ENCODE results near the gene CCNB1IP1.
"Not testable (repeated sequence)": the region's sequence is repeated elsewhere in the genome, so short reads cannot be mapped to it uniquely, and the experiment has no call there.

CCNB1IP1 gene

DNA sequence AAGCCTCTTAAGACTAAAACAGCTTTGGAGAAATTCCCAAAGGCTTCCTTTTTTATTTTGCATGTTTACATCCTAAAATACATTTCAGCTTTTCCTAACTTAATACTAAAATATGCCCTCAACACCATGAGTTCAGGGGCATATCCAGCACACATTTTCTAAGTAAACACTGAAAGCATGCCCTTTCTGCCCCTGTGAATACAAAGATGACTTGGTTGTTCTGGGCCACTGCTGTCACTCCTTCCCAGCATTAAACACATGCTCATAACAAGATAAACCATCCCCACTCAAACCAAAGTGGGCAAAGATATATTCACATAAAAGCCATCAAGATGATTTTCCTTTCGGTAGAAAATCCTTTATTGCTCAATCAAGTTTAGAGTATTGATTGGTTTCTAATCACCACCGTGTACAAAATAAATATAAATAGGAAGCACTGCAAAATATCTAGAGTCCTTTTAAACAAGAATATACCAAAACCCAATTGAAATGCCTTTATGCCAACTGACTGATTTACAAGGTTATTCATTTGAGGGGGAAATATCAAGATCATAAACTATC is 1.9 kb downstream of the CCNB1IP1 start:
- no peak for DNase-seq

DNA sequence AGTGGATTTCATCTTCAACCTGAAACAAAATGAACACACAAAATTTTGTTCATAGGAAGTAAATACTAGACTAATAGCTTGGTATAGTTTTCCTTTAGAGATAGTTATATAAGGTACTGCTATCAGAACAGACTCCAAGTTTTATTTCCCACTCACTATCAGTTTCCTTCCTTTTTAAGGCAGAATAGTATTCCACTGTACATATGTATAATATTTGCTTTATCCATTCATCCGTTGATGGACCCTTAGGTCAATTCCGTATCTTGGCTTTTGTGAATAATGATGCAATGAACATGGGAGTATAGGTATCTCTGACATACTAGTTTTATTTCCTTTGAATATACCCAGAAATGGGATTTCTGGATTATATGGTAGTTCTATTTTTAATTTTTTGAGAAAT is 3.7 kb downstream of the CCNB1IP1 start:
- DNase-seq = no peak

DNA sequence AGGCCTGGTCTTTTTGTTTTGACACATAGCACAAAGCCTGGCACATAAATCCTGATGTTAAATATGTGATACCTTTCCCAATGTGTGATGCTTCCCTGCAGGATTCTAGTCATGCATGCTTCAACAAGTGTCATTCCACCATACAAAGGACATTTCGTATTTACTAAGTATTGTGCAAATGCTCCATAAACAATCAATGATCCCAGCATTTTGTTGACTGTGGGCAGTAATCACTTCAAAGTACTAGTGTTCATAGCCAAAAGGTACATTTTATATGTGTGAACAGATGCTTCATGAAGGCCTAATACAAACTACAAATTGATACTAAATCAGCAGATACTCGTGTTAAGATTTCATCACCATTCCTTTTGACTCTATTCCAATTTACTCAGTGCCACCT is 4.4 kb downstream of the CCNB1IP1 start:
- DNase-seq = no peak

DNA sequence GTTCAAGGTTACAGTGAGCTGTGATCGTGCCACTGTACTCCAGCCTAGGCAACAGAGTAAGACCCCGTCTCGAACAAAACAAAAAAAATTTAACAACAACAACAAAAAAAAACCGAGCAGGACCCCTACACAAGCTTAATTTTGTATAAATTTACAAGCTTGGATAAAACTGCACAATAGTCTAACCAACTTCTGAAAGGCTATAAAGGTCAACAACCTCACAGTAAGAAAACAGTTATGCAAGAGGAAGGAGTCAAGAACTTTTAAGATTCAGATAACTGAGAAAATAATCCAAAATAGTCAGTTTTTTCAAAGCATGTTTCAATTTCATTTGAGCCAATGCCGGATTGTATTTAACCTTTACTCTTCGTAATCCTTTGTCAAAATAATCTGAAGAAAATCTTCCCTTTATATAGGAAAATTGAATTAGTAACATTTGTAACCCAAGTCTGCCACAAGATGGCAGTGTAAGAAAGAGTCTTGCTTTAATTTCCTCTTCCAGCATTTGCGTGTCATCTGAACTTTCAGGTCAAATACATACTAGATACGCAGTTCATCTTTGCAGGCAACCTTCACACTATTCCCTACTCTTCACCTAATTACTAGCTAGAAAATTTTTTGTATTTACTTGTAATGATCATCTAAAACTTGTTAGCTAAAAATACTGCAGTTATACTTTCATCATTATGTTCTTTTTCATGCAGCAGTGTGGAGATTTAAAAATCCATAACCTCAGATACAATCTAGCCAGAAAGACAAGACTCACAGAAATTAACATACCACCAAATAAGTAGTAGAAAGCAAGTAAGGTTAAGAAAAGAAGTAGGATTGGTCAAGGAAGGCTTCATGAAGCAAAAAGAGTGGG is 5.8 kb downstream of the CCNB1IP1 start:
- DNase-seq = peak; percentile 63

DNA sequence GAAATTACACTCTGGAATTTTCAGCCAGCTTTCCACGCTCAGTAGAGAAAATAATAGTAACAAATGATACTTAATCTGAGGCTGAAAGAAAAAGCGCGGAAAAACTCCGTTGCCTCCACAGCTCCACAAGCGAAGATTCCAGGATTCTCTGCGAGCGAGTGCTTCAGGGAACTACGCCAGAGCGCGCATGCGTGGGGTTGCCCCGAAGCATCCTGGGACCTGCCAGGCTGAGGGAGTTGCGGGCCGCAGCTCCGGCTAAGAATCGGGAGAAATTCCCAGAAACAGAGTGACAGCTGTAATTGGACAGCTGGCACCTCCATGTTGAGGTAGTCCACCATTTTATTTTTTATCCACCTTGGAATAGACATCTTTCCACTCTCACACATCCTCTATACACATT is 15.4 kb downstream of the CCNB1IP1 start:
- DNase-seq = no peak

DNA sequence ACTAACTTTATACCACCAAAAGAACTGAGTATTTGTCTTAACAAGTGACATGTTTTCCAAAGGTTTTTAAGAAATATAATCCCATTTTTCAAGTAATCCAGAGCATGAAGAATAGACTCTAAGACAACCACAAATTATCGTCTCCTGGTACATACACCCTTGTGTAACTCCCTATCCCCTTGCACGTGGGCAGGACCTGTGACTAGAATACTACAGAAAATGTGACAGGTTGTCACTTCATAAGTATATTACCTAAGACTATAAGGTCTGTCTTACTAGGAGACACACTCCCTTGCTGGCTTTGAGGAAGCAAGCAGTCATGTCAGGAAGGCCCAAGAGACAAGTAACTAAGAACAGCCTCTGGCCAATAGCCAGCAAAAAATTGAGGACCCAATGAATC is 19.1 kb downstream of the CCNB1IP1 start:
- no peak for DNase-seq

DNA sequence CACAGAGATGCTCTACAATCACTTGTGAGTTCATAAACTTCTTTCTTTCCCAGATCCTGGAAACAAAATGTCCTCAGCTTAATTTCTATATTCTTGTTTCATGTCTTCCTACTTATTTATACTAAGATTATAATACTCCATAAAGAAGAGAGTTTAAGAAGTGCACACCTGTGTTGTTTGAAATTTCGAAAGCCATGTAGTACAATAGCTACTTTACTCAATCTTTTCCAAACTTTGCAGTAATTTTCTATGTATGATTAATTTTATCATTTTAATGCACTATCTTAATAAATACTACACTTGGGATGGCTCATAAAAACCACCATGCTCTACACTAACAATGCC is 27.0 kb downstream of the CCNB1IP1 start:
- no peak for DNase-seq

DNA sequence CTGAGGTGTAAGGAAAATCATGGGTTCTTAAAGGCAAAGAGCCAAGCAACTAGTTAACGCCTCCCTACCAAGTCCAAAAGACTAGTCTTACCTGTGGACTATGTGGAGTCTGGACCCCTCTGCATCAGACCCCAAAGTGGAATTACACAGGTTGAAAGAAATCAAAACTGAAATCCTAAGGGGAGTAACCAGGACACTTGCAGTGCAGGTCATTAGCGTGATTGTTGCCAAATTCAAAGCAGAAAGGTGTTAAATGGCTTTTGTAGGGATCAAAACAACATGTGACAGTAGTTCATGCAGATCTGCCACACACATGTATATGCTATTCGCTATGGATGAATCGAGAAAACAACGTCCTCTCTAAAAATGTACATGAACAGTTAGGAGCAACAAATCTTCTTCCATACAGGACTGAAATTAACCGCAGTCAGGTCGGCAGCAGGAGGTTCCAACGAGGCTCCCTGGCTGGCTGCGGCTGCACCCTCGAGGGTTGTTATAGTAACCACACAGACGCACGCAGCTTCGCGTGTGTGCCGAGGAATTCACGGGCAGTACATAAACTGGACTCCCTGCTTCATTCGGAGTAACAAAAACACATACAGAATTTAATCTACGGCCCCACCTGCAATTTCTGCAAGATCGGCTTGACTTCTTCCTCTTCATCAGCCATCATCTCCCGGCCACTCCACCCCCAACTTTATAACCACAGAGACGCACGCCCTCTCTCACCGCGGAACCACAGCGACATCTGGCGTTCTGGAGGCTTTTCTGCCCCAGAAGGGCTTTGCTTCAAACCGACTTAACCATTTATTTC is 27.6 kb downstream of the CCNB1IP1 start, which contains the start of gene TTC5:
Gene TTC5 (minus strand): TSS at position 687 of the 814 bp plus-strand sequence. CDS start 14 bp downstream, at position 673.
- DNase-seq = peak; percentile 85

DNA sequence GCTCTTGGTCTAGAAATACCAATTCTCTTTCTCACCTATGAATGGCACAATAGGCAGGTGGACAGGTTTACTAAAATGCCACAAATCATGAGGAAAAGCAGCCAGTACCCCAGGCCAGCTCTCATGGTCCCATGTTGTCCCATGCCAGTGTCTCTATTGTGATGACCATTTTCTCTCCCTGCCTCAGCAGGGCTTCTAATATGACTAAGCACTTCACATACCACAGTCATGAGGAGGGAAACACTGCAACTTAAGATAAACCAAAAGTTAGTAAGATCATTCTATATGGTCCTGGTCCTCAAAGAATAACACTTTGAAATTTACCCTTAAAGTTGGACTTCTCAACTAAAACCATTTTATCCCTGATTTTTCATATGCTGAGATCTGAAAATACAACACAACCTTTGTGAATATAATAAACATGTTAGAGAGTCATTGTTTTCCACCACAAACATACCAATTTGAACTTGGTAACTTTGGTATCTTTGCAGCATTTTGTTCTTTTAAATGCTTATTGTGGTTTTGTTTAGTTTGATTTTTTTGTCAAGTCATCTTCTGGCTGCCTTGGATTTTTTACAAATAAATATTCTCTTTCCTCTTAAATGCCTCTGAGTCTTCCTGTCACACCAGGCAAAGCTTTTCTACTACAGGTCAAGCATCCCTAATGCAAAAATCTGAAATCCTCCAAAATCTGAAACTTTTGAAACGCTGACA is 30.9 kb downstream of the CCNB1IP1 start:
- DNase-seq = no peak

DNA sequence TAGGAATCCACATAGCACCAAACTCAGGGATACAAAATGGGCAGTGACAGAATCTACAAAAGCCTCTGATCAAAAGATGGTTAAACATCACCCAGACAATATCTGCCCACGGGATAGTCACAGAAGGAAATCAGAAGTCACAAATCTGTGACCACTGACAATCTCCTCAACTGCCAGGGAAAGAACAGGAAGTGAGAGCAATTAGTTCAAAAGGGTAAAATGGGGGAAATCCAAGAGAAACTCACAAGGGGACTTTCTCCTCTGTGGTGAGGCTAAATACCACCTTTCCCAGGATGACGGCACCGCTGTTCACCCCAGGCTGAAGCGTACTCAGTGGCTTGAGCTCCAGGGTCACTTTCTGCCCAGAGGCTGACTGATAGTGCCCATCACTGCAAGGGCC is 38.0 kb downstream of the CCNB1IP1 start:
- DNase-seq = no peak

DNA sequence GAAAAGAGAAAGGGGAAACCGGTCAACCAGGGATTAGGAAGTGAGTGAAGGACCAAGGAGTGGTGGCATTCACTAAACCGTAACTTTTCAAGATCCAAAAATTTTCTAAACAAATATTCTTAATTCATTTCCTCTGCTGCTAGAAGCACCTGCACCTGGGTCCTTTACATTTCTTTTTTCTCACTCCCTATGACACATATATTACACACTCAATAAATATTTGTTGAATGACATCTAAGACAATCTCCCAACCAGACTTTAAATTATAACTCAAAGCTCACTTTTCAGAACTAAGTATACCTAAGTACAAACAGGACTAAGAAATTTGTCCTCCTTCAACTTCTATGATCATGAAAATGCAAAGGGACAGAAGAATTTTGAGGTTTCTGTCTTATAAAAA is 38.4 kb downstream of the CCNB1IP1 start:
- DNase-seq = no peak

DNA sequence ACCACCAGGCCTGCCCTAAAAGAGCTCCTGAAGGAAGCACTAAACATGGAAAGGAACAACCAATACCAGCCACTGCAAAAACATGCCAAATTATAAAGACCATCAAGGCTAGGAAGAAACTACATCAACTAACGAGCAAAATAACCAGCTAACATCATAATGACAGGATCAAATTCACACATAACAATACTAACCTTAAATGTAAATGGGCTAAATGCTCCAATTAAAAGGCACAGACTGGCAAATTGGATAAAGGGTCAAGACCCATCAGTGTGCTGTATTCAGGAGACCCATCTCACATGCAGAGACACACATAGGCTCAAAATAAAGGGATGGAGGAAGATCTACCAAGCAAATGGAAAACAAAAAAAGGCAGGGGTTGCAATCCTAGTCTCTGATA is 51.1 kb downstream of the CCNB1IP1 start:
- not testable (repeated sequence) for DNase-seq

DNA sequence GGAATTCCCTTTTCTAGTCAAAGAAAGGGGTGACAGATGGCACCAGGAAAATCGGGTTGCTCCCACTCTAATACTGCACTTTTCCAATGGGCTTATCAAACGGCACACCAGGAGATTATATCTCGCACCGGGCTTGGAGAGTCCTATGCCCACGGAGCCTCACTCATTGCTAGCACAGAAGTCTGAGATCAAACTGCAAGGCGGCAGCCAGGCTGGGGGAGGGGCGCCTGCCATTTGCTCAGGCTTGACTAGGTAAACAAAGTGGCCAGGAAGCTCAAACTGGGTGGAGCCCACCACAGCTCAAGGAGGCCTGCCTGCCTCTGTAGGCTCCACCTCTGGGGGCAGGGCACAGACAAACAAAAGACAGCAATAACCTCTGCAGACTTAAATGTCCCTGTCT is 52.8 kb downstream of the CCNB1IP1 start:
- DNase-seq = peak; percentile 7

DNA sequence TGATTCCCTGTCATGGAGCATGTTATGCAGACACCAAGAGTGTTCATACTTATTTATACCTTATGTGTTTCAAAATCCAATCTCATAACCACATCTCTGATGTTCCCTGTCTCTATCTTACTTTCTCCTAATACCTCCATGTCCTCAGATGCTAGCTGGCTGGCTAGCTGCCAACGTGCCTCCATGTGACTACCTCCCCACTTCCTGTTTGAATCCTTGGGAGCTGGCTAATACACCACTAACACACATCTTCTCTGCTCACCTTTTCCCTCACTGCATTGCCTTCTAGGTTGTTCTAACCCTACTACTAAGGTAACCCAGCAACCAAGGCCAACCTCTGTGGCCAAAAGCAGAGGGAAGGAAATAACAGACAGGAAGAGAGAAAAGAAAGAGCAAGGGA is 54.7 kb downstream of the CCNB1IP1 start:
- DNase-seq = no peak

DNA sequence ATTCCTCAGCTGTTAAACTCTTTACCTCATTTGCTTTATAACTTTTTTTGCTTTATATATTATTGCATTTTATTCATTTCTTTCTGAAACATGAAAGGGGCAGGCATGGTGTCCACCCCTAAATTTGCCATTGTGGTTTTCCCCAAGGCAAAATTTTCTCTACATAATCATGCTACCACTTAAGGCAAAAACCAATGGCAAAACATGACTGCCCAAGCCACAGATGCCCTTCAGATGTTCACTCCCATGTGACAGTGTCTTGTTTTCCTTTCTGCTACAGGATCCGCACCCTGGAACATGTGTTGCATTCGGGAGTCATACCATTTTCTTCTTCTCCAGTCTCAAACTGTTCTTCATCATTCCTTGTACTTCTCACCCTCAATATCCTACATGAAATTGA is 55.7 kb downstream of the CCNB1IP1 start:
- DNase-seq = no peak

DNA sequence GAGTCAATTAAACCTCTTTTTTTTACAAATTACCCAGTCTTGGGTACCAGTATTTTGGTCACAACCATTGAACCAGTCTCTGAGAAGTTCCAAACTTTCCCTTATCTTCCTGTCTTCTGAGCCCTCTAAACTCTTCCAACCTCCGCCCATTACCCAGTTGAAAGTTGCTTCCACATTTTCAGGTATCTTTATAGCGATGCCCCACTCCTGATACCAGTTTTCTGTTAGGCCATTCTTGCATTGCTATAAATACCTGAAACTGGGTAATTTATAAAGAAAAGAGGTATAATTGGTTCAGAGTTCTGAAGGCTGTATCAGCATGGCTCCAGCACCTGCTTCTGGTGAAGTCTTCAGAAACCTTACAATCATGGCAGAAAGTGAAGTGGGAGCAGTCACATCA is 59.0 kb downstream of the CCNB1IP1 start:
- DNase-seq = no peak

DNA sequence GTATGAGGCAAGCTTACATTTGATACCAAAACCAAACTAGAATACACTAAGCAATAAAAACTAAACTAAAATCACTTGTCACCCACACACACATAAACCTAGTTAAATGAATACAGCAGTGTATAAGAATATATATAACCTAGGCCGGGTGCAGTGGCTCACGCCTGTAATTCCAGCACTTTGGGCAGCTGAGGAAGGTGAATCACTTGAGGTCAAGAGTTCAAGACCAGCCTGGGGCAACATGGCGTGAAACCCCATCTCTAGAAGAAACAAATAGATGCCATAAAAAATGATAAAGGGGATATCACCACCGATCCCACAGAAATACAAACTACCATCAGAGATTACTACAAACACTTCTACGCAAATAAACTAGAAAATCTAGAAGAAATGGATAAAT is 68.7 kb downstream of the CCNB1IP1 start:
- DNase-seq = not testable (repeated sequence)

DNA sequence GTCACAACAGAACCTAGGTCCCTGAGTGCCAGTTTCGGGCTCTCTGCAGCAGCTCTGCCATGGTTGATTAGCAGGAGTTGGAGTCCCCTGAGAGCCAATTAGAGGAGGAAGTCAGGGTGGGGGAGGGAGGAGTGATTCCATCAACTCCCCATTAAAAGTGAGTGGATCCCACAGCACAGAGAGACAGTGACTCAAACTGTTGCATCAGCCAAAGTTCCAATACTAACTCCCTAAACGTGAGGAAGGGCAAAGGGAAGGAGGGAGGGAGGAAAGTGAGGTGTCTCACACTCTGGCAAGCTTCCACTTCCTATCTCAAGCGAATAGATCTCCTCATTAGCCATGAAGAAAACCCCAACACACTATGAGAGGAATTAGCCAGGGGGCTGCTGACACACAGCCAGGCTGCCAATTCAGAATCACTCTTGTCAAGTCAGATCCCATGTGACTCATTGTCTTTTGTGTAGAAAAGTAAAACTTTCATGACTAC is 70.4 kb downstream of the CCNB1IP1 start:
- DNase-seq = no peak
